Neural progenitor cell (in vitro differentiated cells): ENCODE measurements around the gene PRICKLE1. TPM values are rescaled to one million over a fixed set of nuclear protein-coding genes. Genes with fewer than 3 reads are reported as not detected.

Experiments used
- DNase-seq: peaks from one replicate; pipeline ENCODE4 v3.0.0-alpha.2; 2016; ENCODE audit warnings: low spot score
- H2AFZ ChIP-seq: fragments of 200-600 bp; sonication (generic); replicated peaks from 2 replicates; pipeline ENCODE4 v1.6.1; 2016; ENCODE audit warnings: antibody characterized with exemption
- H3F3A ChIP-seq: fragments of 200-600 bp; sonication (generic); 2 replicates; pipeline ENCODE4 v1.6.1; 2016; ENCODE audit warnings: antibody characterized with exemption, low read depth
- H3K27ac ChIP-seq: fragments of 200-600 bp; sonication (generic); 2 replicates; pipeline ENCODE4 v1.5.1; 2016; ENCODE audit warnings: mild to moderate bottlenecking
- H3K27me3 ChIP-seq: fragments of 200-600 bp; sonication (generic); 2 replicates; pipeline ENCODE4 v1.6.1; 2016; ENCODE audit warnings: mild to moderate bottlenecking, moderate library complexity
- H3K36me3 ChIP-seq: fragments of 200-600 bp; sonication (generic); 2 replicates; pipeline ENCODE4 v1.5.1; 2016
- H3K4me1 ChIP-seq: fragments of 200-600 bp; sonication (generic); 2 replicates; pipeline ENCODE4 v1.6.1; 2016; ENCODE audit warnings: mixed run types
- H3K4me2 ChIP-seq: fragments of 200-600 bp; sonication (generic); 2 replicates; pipeline ENCODE4 v1.6.1; 2016
- H3K4me3 ChIP-seq: fragments of 200-600 bp; sonication (generic); 2 replicates; pipeline ENCODE4 v1.5.1; 2016
- H3K79me2 ChIP-seq: fragments of 200-600 bp; sonication (generic); 2 replicates; pipeline ENCODE4 v1.6.1; 2016; ENCODE audit warnings: low read depth
- H3K9ac ChIP-seq: fragments of 200-600 bp; sonication (generic); 2 replicates; pipeline ENCODE4 v1.6.1; 2016
- H3K9me3 ChIP-seq: fragments of 200-600 bp; sonication (generic); 2 replicates; pipeline ENCODE4 v1.5.1; 2016; ENCODE audit warnings: low read depth
- H4K20me1 ChIP-seq: fragments of 200-600 bp; sonication (generic); 2 replicates; pipeline ENCODE4 v1.6.1; 2016; ENCODE audit warnings: low read depth
- H3K27ac Mint-ChIP-seq: 3 replicates; pipeline ENCODE4 v1.8.0; 2021; ENCODE audit warnings: mixed read lengths
- H3K27me3 Mint-ChIP-seq: 2 replicates; pipeline ENCODE4 v1.8.0; 2022; ENCODE audit warnings: low read depth, mild to moderate bottlenecking, inconsistent platforms, moderate library complexity, mixed read lengths; ENCODE audit not compliant: insufficient read depth
- H3K36me3 Mint-ChIP-seq: 3 replicates; pipeline ENCODE4 v1.8.0; 2021; ENCODE audit warnings: mixed read lengths
- H3K4me1 Mint-ChIP-seq: 3 replicates; pipeline ENCODE4 v1.8.0; 2021; ENCODE audit warnings: mixed read lengths
- H3K4me3 Mint-ChIP-seq: 3 replicates; pipeline ENCODE4 v1.8.0; 2021; ENCODE audit warnings: mild to moderate bottlenecking, moderate library complexity, mixed read lengths
- H3K9me3 Mint-ChIP-seq: 3 replicates; pipeline ENCODE4 v1.8.0; 2020; ENCODE audit warnings: mixed read lengths
- CTCF ChIP-seq: fragments of 200-600 bp; sonication (generic); IDR thresholded peaks from 2 replicates; pipeline ENCODE4 v1.5.1; 2017; ENCODE audit warnings: antibody characterized with exemption, mild to moderate bottlenecking
- EZH2 ChIP-seq: fragments of 200-600 bp; sonication (generic); IDR thresholded peaks from 2 replicates; pipeline ENCODE4 v1.6.1; 2017; ENCODE audit warnings: antibody characterized with exemption, mild to moderate bottlenecking, moderate library complexity
- EZH2phosphoT487 ChIP-seq: fragments of 200-600 bp; sonication (generic); IDR thresholded peaks from 2 replicates; pipeline ENCODE4 v1.6.1; 2017; ENCODE audit warnings: antibody characterized with exemption
- total RNA-seq: library from RNA; depleted of rRNA; stranded (reverse); fragments of >200 nt; gene quantifications from 2 replicates; pipeline ENCODE4 v1.2.3, GENCODE V29; 2015; ENCODE audit warnings: low replicate concordance

Gene PRICKLE1
- total RNA-seq, 1 donor from 2014 or later = 4.0 TPM

DNA sequence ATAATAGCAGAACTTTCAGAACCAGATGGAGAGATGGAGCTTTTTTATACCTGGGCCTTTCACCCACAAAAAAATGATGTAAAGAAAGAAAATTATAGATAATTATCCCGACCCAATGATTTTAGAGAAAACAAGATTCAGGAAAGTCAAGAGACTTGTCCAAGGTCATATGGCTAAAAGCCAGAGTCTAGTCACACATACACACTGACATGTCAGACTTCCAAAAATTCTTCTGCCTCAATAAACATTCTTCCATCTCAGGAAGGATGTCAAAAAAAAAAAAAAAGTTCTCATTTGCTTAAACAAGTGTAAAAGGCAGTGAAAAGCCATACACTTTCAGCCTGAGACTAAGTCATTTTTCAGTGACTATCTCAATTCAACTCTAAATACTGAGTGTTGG lies 116.0 kb downstream of the PRICKLE1 start:
- no peak for DNase-seq
- Histone ChIP-seq H4K20me1 (no peaks in the 10 kb centered on the region), H3K9ac (no peak overlapping the region), H3K9me3 (no peaks in the 10 kb centered on the region), H3K4me3 (no peak overlapping the region), H3K36me3 (no peaks in the 10 kb centered on the region), H3K4me1 (peaks cover 47% of the 10 kb centered on the region), H3K4me2 (no peak overlapping the region), H3K27ac (no peak overlapping the region), H3K79me2 (peaks cover 3% of the 10 kb centered on the region), H3F3A (peaks cover 25% of the 10 kb centered on the region), H3K27me3 (no peaks in the 10 kb centered on the region), H2AFZ (no peak overlapping the region)
- no peak for TF ChIP-seq EZH2phosphoT487
- no peak for TF ChIP-seq CTCF
- TF ChIP-seq EZH2 = no peak
- Mint-ChIP-seq H3K27ac (no peak overlapping the region), H3K36me3 (no peaks in the 10 kb centered on the region), H3K27me3 (peaks cover 2% of the 10 kb centered on the region), H3K4me1 (peaks cover 49% of the 10 kb centered on the region), H3K9me3 (no peaks in the 10 kb centered on the region), H3K4me3 (no peak overlapping the region)

DNA sequence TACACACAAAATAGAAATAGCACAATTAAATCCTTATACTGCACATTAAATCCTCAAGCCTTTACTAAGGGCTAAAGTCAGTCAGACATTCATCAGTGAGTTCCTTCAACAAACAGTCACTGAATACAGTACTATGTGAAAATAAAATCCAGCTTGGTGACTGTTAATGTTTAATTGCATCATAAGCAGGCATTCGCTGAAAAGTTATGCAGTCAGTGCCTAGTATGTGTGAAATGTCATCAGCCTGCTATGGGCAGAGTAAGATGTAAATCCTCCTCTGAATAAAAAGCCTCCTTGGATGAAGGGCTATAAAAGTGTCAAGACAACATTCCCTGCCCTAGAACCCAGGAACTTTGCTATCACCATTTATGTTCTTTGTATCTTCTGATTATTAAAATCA lies 116.4 kb downstream of the PRICKLE1 start:
- no peaks in the 10 kb centered on the region for H3K36me3 ChIP-seq
- no peaks in the 10 kb centered on the region for H3K27me3 ChIP-seq
- no peak for DNase-seq
- no peak overlapping the region for H3K4me2 ChIP-seq
- no peak for TF ChIP-seq CTCF
- Mint-ChIP-seq H3K36me3 (no peaks in the 10 kb centered on the region), H3K27me3 (peaks cover 2% of the 10 kb centered on the region), H3K9me3 (no peaks in the 10 kb centered on the region), H3K27ac (no peak overlapping the region), H3K4me3 (no peak overlapping the region), H3K4me1 (peaks cover 51% of the 10 kb centered on the region)
- no peak overlapping the region for H3K9ac ChIP-seq
- no peak overlapping the region for H2AFZ ChIP-seq
- peaks cover 25% of the 10 kb centered on the region for H3F3A ChIP-seq
- no peak overlapping the region for H3K4me3 ChIP-seq
- no peaks in the 10 kb centered on the region for H4K20me1 ChIP-seq
- peaks cover 2% of the 10 kb centered on the region for H3K79me2 ChIP-seq
- no peaks in the 10 kb centered on the region for H3K9me3 ChIP-seq
- peaks cover 47% of the 10 kb centered on the region for H3K4me1 ChIP-seq
- peak overlapping the region; percentile 71 for H3K27ac ChIP-seq

DNA sequence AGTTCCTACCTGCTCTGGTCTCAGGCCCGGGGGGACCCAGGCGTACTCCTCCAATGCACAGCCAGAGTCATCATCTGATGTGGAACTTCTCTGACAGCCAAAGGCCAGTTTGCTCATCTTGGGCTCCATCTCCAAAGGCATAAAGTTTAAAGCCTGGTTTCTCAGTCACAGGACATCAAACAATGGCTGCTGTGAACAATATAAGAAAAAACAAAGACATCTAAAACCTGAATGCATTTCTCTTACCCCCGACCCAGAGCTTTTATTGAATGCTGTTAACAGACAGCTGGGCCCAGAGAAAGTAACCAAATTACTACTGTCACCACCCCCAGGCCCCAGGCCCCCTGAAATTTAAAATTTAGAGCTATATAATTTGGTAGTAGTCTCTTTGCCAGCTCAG lies 117.2 kb downstream of the PRICKLE1 start:
- Histone ChIP-seq H3K27me3 (no peaks in the 10 kb centered on the region), H3K9ac (no peak overlapping the region), H3K4me2 (peak overlapping the region; percentile 60), H3K36me3 (no peaks in the 10 kb centered on the region), H3K9me3 (no peaks in the 10 kb centered on the region), H3K4me3 (no peak overlapping the region), H3F3A (peaks cover 25% of the 10 kb centered on the region), H3K27ac (peak overlapping the region; percentile 71), H3K79me2 (no peaks in the 10 kb centered on the region), H4K20me1 (no peaks in the 10 kb centered on the region), H2AFZ (no peak overlapping the region), H3K4me1 (peaks cover 47% of the 10 kb centered on the region)
- H3K27me3 Mint-ChIP-seq = peaks cover 2% of the 10 kb centered on the region
- no peaks in the 10 kb centered on the region for H3K36me3 Mint-ChIP-seq
- no peak for TF ChIP-seq EZH2phosphoT487
- no peak for TF ChIP-seq EZH2
- no peak for TF ChIP-seq CTCF
- peak overlapping the region; percentile 53 for H3K4me3 Mint-ChIP-seq
- no peaks in the 10 kb centered on the region for H3K9me3 Mint-ChIP-seq
- H3K4me1 Mint-ChIP-seq = peaks cover 51% of the 10 kb centered on the region
- DNase-seq = peak; percentile 58
- peak overlapping the region; percentile 61 for H3K27ac Mint-ChIP-seq
